K562 (cell line): ENCODE data around the gene RFC5. TPM values are rescaled to one million over a fixed set of nuclear protein-coding genes. Genes with fewer than 3 reads are reported as not detected.

Experiments
- BRD4 ChIP-seq: fragments of 200-600 bp; sonication (generic); IDR thresholded peaks from 2 replicates; pipeline ENCODE4 v1.6.1; 2017; ENCODE audit warnings: inconsistent platforms
- POLR2A ChIP-seq: fragments of 450-650 bp; conservative IDR thresholded peaks from 2 replicates; pipeline ENCODE4 v1.6.1; 2016
- POLR2AphosphoS2 ChIP-seq: IDR thresholded peaks from 2 replicates; pipeline ENCODE4 v1.6.1; 2012; ENCODE audit warnings: low read length, improper control_type of control experiment
- SMAD1 ChIP-seq: fragments of 150-350 bp; IDR thresholded peaks from 2 replicates; pipeline ENCODE4 v1.6.1; 2014; ENCODE audit warnings: low read length, low read depth; ENCODE audit not compliant: partially characterized antibody
- SREBF1 ChIP-seq: fragments of 150-350 bp; IDR thresholded peaks from 2 replicates; pipeline ENCODE4 v1.6.1; 2014; ENCODE audit warnings: antibody characterized with exemption, low read depth, low read length, borderline replicate concordance
- SUPT5H ChIP-seq: fragments of 450-650 bp; IDR thresholded peaks from 2 replicates; pipeline ENCODE4 v1.6.1; 2016
- polyA plus RNA-seq, 8 experiments: library from polyadenylated mRNA; depleted of rRNA in 4 of 8; stranded (reverse) in 5 of 8; unstranded in 3 of 8; fragments of >200 nt; fragmentation: Nextera tagmentation in 2 of 8; fragmentation: Illumina TruSeq in 1 of 8; extraction: Ambion mirVana in 2 of 8; extraction: Trizol in 1 of 8; gene quantifications; 2 replicates each; pipeline versions ENCODE4 v1.2.1 to v1.2.3, GENCODE V29; 2011 to 2014; ENCODE audit warnings: inconsistent platforms in 1 of 8, missing spikeins in 1 of 8
- total RNA-seq, 7 experiments: library from RNA; depleted of rRNA in 6 of 7; stranded (reverse); fragments of >200 nt in 6 of 7; fragmentation: Illumina TruSeq in 2 of 7; extraction: Trizol in 2 of 7; gene quantifications; 2 replicates each; pipeline versions ENCODE4 v1.2.1 to v1.2.3, GENCODE V29; 2011 to 2021; ENCODE audit warnings: low replicate concordance in 1 of 7
- TF ChIP-seq, protein P1 (sequence below), 2 experiments: fragments of 450-650 bp in 1 of 2; sonication (generic) in 1 of 2; formaldehyde crosslinking in 1 of 2; IDR thresholded peaks; 2 replicates each; pipeline versions ENCODE4 v1.7.1 to v1.9.0; 2016 to 2022; ENCODE audit warnings: inconsistent platforms in 1 of 2, mild to moderate bottlenecking in 1 of 2, missing genetic modification reagents in 1 of 2
- TF ChIP-seq, protein P2 (sequence below): fragments of 450-650 bp; formaldehyde crosslinking; IDR thresholded peaks from 2 replicates; pipeline ENCODE4 v1.4.0; 2022; ENCODE audit warnings: missing genetic modification characterization
- TF ChIP-seq, protein P3 (sequence below): fragments of 450-650 bp; formaldehyde crosslinking; IDR thresholded peaks from 2 replicates; pipeline ENCODE4 v1.4.0; 2020; ENCODE audit warnings: mild to moderate bottlenecking, mixed read lengths

Gene RFC5
- total and polyA plus RNA-seq, 9 of the 15 experiments (the other 6 are each of a cell fraction or from before 2014, with no cell fraction given): 61.8 to 189 (median 92.9) TPM

DNA sequence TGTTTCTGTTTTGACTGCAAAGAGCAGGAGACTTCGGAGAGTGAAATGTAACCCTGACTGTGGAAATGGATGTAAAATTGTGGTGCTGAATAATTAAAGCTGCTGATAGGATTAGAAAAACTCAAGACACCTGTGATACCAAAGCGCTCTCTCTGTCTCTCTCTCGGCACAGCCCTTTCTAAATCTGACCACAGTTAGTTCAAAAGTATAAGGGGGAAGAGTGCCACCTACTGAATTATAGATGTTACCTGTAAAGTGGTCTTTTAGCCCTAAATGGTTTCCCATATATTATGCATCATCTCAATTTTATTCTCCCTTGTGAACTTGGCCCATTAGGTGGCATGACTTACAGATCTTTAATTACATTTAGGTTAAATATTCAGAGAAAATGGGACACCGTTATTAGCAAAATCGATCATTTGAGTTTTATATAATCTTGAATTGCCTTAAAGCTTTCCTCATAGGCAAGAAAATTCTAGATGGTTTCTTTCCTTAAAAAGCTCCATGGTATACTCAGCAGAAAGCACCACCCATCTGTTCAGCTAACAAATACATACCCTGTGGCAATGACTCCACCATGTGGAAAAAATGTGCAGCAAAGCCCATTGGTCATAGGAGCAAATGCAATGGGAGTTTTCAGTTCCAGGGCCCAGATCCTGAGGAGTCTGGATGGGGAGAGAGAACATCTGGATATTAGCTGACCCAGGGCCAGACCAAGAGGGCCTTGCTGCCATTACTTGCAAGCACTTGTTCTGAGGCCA is 18.1 kb downstream of the RFC5 start (continued):
- TF ChIP-seq, protein P1, sequence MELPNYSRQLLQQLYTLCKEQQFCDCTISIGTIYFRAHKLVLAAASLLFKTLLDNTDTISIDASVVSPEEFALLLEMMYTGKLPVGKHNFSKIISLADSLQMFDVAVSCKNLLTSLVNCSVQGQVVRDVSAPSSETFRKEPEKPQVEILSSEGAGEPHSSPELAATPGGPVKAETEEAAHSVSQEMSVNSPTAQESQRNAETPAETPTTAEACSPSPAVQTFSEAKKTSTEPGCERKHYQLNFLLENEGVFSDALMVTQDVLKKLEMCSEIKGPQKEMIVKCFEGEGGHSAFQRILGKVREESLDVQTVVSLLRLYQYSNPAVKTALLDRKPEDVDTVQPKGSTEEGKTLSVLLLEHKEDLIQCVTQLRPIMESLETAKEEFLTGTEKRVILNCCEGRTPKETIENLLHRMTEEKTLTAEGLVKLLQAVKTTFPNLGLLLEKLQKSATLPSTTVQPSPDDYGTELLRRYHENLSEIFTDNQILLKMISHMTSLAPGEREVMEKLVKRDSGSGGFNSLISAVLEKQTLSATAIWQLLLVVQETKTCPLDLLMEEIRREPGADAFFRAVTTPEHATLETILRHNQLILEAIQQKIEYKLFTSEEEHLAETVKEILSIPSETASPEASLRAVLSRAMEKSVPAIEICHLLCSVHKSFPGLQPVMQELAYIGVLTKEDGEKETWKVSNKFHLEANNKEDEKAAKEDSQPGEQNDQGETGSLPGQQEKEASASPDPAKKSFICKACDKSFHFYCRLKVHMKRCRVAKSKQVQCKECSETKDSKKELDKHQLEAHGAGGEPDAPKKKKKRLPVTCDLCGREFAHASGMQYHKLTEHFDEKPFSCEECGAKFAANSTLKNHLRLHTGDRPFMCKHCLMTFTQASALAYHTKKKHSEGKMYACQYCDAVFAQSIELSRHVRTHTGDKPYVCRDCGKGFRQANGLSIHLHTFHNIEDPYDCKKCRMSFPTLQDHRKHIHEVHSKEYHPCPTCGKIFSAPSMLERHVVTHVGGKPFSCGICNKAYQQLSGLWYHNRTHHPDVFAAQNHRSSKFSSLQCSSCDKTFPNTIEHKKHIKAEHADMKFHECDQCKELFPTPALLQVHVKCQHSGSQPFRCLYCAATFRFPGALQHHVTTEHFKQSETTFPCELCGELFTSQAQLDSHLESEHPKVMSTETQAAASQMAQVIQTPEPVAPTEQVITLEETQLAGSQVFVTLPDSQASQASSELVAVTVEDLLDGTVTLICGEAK (IDR thresholded peaks at IDR 0.05): no peak
- TF ChIP-seq, protein P1 (CRISPR knock-in tag; IDR thresholded peaks at IDR 0.05): no peak
- TF ChIP-seq, protein P2, sequence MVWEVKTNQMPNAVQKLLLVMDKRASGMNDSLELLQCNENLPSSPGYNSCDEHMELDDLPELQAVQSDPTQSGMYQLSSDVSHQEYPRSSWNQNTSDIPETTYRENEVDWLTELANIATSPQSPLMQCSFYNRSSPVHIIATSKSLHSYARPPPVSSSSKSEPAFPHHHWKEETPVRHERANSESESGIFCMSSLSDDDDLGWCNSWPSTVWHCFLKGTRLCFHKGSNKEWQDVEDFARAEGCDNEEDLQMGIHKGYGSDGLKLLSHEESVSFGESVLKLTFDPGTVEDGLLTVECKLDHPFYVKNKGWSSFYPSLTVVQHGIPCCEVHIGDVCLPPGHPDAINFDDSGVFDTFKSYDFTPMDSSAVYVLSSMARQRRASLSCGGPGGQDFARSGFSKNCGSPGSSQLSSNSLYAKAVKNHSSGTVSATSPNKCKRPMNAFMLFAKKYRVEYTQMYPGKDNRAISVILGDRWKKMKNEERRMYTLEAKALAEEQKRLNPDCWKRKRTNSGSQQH (CRISPR knock-in tag): no peak
- no peak for TF ChIP-seq SREBF1
- TF ChIP-seq, protein P3, sequence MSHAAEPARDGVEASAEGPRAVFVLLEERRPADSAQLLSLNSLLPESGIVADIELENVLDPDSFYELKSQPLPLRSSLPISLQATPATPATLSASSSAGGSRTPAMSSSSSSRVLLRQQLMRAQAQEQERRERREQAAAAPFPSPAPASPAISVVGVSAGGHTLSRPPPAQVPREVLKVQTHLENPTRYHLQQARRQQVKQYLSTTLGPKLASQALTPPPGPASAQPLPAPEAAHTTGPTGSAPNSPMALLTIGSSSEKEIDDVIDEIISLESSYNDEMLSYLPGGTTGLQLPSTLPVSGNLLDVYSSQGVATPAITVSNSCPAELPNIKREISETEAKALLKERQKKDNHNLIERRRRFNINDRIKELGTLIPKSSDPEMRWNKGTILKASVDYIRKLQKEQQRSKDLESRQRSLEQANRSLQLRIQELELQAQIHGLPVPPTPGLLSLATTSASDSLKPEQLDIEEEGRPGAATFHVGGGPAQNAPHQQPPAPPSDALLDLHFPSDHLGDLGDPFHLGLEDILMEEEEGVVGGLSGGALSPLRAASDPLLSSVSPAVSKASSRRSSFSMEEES: no peak
- 0 out of 2 replicates have a peak, but pooled peaks have one; percentile 25 for TF ChIP-seq POLR2AphosphoS2
- no peak for TF ChIP-seq BRD4
- TF ChIP-seq SMAD1: no peak
- 0 out of 2 replicates have a peak, but pooled peaks have one; percentile 1 for TF ChIP-seq POLR2A
- TF ChIP-seq SUPT5H: peak; percentile 39; the same call in 1 of the 2 replicates
